Fibroblast of lung (primary cell): ENCODE results near the gene NPAS1.

Experiments
- EZH2 ChIP-seq: IDR thresholded peaks from 2 replicates; pipeline ENCODE4 v1.5.1; 2012; ENCODE audit warnings: low read length, control low read depth, mild to moderate bottlenecking; ENCODE audit errors: missing control alignments
- TF ChIP-seq, protein P1 (sequence below), 2 donors: IDR thresholded peaks in 1 of 2; conservative IDR thresholded peaks in 1 of 2; 1 replicate in 1 of 2; 2 replicates in 1 of 2; pipeline ENCODE4 v1.5.1; 2011 to 2012; ENCODE audit warnings: low read length in 2 of 2, control low read depth in 1 of 2, inconsistent platforms in 1 of 2, low read depth in 1 of 2, mild to moderate bottlenecking in 1 of 2

- TF ChIP-seq, protein P1, sequence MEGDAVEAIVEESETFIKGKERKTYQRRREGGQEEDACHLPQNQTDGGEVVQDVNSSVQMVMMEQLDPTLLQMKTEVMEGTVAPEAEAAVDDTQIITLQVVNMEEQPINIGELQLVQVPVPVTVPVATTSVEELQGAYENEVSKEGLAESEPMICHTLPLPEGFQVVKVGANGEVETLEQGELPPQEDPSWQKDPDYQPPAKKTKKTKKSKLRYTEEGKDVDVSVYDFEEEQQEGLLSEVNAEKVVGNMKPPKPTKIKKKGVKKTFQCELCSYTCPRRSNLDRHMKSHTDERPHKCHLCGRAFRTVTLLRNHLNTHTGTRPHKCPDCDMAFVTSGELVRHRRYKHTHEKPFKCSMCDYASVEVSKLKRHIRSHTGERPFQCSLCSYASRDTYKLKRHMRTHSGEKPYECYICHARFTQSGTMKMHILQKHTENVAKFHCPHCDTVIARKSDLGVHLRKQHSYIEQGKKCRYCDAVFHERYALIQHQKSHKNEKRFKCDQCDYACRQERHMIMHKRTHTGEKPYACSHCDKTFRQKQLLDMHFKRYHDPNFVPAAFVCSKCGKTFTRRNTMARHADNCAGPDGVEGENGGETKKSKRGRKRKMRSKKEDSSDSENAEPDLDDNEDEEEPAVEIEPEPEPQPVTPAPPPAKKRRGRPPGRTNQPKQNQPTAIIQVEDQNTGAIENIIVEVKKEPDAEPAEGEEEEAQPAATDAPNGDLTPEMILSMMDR (conservative IDR thresholded peaks at IDR 0.05 in 1 of 2, IDR thresholded peaks at IDR 0.05 in 1 of 2; ENCODE audit: low read depth in 1 of 2, low read length in 2 of 2) = no peak
- no peak for TF ChIP-seq EZH2
These were observed 8.6 kb downstream of the NPAS1 start for GRCh38 chr19:47028195-47028601.
